Globus pallidus (tissue), 1 donor: ENCODE results near the gene OR7A17.

Source experiments
- DNase-seq: peaks from one replicate; pipeline ENCODE4 v3.0.0-alpha.2; 2015; ENCODE audit warnings: low spot score

The OR7A17 gene

DNA sequence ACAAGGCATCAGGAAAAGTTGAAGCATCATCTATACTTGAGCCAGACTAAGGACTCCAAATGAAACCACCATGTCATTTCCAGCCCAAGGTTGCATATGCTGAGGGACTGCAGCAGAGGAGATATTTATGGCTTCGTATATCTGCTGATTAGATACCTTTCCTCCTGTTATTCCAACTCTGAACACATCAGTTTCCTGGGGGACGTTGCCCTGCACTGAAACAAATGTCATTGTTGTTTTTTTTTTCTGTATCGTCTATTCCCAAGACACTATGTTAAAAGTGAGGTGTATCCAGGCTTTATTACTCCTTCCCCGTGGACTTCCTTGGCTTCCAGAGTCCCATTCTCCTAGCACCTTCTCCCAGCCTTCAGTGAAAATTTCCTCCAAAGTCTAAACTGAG is at the start of gene OR7A17:
TSS of gene OR7A17 (minus strand) at position 101 of the 400 bp plus-strand sequence. CDS start 4,777 bp downstream, outside the sequence.
- no peak for DNase-seq

DNA sequence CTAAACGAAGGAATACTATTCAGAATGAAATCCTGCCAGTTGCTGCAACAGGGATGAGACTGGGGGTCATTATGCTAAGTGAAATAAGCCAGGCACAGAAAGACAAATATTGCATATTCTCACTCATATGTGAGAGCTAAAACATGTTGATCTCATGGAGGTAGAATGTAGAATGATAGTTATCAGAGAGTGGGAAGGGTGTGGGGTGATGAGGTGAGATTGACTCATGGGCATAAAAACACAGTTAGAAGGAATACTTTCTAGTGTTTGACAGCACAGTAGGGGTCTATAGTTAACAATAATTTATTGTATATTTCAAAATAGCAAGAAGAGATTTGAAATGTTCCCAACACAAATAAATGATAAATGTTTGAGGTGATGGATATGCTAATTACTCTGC is 47.6 kb upstream of the OR7A17 start:
- DNase-seq = no peak

DNA sequence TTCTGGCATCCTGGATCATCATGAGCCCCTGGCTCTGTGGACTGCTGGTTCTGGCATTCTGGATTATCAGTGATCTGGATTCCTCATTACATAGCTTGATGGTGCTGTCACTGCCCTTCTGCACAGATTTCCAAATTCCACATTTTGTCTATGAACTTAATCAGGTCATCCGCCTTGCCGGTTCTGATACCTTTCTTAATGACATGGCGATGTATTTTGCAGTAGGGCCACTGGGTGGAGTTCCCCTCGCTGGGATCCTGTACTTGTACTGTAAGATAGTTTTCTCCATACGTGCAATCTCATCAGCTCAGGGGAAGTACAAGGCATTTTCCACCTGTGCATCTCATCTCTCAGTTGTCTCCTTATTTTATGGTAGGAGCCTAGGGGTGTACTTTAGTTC is 30.9 kb upstream of the OR7A17 start:
- DNase-seq = no peak

DNA sequence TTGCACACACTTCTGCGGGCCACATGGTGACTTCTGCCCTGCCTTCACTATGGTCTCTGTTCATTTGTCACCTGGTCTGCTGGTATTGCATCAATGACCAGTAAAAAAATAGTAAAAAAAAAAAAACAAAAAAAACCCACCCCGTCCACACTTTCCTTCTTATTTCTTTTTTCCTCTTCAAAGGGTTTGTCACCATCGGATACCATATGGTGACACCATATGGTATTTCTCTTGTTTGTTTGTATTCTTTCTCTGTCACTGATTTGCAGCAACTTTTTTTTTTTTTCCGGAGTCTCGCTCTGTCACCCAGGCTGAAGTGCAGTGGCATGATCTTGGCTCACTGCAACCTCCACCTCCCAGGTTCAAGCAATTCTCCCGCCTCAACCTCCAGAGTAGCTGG is 29.2 kb upstream of the OR7A17 start:
- no peak for DNase-seq

DNA sequence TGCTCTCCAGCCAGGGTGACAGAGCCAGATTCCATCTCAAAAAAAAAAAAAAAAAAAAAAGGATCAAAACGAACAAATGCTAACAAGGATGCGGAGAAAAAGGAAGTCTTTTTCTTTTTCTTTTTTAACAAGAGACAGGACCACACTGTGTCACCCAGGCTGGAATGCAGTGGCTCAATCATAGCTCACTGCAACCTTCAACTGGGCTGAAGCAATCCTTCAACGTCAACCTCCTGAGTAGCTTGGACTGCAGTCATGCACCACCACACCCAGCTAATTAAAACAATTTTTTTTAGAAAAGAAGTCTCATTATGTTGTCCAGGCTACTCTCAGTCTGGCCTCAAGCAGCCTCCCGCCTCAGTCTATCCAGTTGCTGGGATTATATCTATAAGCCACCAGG is 20.8 kb upstream of the OR7A17 start:
- DNase-seq = no peak

DNA sequence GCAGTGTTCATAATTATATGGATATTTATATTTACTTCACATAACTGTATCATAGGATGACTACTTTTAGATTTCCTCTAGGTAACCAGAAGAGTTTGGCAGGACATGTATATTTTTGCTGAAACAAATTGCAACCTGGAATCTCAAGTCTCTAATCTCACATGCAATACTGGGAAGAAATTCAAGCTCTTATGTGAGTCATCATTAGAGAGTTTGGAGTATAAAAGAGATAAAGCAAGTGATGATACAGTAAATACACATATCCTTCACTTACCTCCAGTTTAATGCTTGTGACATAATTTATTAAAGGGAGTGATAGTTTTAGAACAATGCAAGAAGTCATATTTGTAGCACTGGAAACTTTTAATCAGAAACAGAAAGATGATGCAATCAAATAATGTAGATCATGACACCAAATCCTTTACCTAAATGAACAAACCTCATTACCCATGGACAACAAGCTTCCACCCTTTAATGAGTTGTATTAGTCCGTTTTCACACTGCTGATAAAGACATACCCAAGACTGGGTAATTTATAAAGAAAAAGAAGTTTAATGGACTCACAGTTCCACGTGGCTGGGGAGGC is 15.8 kb upstream of the OR7A17 start:
- DNase-seq = no peak

DNA sequence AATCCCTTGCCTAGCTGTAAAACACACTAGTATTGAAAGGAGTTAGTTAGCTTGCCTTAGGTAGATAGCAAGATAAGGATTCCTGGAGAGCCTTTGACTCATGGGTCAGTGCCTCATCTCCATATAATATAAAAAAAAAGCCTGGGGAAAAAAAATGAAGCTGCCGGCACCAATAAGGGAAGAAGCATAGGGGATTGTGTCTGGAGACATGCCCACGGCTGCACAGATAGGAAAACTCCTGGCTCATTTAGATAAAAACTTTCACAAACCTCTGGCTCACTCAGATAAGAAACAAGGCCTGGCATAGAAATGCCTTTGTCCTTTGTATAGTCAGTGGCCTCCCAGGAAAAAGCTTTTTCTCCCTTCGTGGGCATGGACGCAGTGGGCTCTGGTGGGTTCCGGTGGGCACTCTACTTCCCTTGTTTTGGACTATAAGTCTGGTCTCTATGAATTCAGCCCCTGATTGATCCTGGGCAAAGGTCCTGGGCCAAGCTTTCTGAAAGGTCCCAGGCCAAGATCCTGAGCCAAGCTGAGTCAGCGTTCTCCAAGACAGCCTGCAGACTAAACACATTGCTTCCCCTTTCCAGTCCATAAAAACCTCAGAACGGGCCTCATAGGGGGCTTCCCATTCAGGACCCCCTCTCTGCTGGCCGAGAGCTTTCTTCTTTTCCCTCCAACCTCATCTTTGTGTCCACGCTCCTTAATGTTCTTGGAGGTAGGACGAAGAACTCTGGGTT is 4.9 kb upstream of the OR7A17 start:
- DNase-seq = peak; percentile 25

DNA sequence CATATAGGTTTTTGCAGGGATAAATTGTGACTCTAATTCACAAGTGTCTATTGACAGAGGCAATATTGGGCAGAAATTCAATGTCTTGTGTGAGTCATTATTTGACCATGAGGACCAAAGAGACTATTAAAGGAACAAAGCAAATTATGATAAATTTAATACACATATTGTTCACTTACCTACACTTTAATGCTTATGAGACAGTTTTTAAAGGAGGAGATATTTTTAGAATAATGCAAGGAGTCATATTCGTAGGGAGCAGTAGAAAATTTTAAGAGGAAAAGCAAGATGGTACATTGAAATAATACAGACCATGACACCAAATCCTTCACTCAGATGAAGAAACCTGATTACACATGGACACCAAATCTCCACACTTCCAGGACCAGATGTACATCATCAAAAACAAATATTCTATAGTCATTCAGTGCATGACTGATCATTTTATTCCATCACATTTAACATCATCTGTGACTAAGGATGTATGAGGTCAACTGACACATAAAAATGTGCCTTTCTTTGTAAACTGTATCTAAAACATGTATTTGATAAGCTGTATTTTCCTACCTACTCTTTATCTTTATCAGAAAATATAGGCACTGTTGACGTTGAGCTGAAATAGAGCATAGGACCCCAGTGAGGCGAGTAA is 4.2 kb upstream of the OR7A17 start:
- DNase-seq = no peak

DNA sequence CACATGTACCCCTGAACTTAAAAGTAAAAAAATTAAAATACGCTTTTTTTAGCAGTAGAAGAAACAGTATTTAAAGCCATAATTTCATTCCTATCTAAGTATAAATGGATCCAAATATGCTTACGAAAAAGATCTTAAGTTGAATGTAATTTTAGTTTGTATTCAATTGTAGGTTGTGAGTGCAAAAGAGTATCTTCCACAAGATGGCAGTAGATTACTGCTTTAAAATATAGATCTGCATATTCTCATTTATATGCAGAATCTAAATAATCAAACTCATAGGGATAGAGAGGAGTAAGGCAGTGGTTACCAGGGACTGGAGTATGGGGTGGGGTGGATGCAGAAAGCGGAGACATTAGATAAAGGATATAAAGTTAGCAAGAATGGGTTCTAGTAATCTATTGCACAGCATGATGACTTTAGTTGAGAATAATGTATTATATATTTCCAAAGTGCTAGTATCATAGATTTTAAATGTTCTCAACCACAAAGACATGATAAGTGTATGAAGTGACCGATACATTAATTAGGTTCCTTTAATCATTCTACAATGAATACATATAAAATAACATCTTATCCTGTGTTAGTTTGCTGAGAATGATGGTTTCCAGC is 14.2 kb downstream of the OR7A17 start:
- no peak for DNase-seq

DNA sequence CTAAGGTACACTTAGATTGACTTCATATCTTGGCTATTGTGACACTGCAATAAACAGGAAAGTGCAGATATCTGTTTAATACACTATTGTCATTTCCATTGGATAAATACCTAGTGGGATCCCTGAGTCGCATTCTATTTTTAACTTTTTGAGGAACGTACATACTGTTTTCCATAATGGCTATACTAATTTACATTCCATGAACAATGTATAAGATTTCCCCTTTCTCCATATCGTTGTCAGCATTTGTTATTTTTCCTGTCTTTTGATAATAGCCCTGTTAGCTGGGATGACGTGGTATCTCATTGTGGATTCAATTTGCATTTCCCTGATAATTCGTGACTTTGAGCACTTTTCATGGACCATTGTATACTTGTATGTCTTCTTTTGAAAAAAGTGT is 17.4 kb downstream of the OR7A17 start:
- DNase-seq = no peak

DNA sequence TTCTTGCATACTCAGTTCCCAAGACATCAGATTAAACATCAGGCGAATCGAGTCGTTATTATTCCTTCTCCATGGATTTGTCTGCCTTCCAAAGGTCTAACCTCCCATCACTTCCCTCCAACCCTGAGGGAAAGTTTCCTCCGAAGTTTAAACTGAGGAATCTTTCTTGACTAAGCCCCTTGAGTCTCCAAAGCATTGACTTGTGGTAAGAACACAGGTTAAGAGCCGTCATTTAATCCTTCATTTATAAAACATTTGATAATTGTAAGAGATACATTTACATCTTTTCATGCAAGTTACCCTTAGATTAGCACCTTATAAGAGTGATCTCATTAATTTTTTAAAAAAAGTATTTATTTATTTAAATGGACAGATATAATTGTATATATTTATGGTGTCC is 37.1 kb downstream of the OR7A17 start, which contains the start of gene OR7A10:
TSS of gene OR7A10 (minus strand) at position 101 of the 400 bp plus-strand sequence. CDS start 7,045 bp downstream, outside the sequence.
- no peak for DNase-seq

DNA sequence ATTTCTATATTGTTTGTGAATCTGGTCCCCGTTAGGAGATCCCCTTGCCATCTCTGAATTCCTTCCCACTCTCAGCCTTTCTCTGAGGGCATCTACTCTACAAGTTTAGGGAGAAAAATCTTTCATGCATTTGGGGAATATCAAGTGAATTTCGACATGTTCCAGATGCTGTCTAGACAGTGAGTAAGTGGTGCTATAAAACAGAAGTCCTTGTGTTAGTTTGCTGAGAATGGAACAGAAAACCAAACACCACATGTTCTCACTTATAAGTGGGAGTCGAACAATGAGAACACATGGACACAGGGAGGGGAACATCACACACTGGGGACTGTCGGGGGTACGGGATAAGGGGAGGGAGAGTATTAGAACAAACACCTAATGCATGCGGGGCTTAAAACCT is 42.4 kb downstream of the OR7A17 start:
- DNase-seq = no peak

DNA sequence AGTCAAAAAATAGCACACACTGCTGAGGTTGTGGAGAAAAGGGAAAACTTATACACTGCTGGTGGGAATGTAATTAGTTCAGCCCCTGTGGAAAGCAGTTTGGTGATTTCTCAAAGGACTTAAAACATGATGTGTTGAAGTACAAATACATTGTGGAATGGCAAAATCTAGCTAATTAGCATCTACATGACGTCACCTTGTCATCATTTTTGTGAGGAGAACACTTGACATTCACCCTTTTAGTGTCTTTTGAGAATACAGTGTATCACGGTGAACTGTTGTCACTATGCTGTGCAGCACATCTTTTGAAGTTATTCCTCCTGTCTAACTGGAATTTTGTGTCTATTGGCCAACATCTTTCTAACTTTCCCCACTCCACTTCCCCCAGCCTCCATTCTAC is 42.8 kb downstream of the OR7A17 start:
- DNase-seq = no peak

DNA sequence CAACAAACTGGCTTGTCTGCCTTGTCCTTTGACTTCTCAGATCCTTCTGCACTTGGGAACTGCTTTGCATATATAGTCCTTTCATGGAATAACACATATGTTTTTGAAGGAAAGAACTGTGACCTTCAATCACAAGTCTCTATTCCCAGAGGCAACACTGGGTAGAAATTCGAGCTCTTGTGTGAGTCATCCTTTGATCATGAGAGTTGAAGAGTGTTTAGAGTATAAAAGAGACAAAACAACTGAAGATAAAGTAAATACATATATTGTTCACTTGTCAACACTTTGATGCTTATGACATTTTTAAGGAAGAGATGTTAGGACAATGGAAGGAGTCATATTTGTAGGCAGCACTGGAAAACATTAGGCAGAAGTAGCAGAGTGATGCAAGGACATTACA is 45.7 kb downstream of the OR7A17 start:
- no peak for DNase-seq

DNA sequence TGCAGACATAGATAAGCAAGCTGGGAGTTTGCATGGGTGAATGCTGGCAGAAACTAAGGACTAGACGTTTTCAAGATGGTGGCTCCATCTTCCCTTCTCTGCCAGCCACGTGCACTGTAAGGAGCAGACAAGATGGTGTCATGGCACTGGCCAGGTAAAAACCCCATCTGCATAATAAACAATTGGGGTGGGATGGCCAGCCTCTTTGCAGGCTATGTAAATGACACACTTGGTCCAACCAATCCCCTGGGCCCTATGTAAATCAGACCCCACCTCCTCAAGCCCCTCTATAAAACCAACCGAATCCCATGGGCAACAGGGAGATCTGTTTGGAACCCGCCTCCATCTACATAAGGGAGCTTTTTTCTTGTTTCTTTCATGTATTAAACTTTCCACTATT is 48.5 kb downstream of the OR7A17 start:
- no peak for DNase-seq

DNA sequence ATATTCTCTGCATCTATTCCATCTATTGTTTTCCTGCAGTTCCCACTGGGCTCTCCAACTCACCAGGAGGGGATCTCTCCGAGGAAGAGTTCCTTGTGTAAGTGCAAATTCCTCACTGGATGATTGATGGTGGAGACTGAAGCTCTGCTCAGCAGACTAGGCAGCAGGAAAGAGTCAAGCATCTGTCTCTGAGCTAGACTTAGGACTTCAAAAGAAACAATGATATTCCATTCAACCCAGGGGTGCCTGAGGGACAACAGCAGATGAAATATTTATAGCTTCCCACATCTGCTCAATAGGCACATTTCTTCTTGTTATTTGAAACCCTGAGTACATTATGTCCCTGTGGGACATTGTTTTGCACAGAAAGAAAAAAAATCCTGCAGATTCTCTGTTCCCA is 50.9 kb downstream of the OR7A17 start, which contains the start of the genes OR7A5 and OR7C1:
TSS of gene OR7A5 (minus strand) at position 175 of the 400 bp plus-strand sequence. CDS start 6,944 bp downstream, outside the sequence.
TSS of gene OR7C1 (minus strand) at position 175 of the 400 bp plus-strand sequence. CDS start 35,049 bp downstream, outside the sequence.
- DNase-seq = peak; percentile 3

DNA sequence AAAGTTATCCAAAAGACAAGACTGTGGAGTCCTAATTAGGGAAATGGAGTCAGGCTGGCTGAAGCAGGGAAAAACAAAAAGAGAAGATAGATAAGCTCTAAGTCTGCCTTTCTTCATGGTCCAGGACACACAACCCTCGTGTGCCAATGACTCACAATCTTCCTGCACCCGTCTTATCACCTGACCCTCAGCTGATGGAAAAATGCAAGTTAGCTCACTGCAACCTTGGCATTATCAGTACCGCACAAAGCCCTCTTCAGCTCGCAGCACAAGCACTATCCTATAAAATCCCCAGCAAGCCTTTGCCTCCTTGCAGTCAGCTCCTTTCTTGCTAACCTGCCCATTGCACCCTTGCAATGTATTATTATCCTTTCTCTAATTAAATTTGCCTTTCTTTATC is 55.2 kb downstream of the OR7A17 start:
- DNase-seq = no peak
